Spleen (tissue), 11 donors: Measurements from ENCODE around the gene SNX27. TPM values are rescaled to one million over a fixed set of nuclear protein-coding genes. Genes with fewer than 3 reads are reported as not detected.

Experiments used
- DNase-seq: peaks from one replicate; pipeline ENCODE4 v3.0.0-alpha.2; 2020
- H3K27ac ChIP-seq, 8 donors: fragments of 200-600 bp; sonication (generic) in 7 of 8; 1 replicate in 4 of 8; 2 replicates in 4 of 8; pipeline versions ENCODE4 v1.5.0 to v1.8.0; 2016 to 2021; ENCODE audit warnings: inconsistent platforms in 4 of 8, mild to moderate bottlenecking in 4 of 8, moderate library complexity in 1 of 8
- H3K27me3 ChIP-seq, 7 donors: fragments of 200-600 bp; sonication (generic) in 6 of 7; replicated peaks in 1 of 7; 1 replicate in 4 of 7; 2 replicates in 3 of 7; pipeline versions ENCODE4 v1.5.0 to v1.8.0; 2016 to 2021; ENCODE audit warnings: inconsistent platforms in 3 of 7, mild to moderate bottlenecking in 1 of 7
- H3K36me3 ChIP-seq, 6 donors: fragments of 200-600 bp; sonication (generic) in 5 of 6; 1 replicate in 4 of 6; 2 replicates in 2 of 6; pipeline versions ENCODE4 v1.5.0 to v1.8.0; 2016 to 2021; ENCODE audit warnings: inconsistent platforms in 2 of 6
- H3K4me1 ChIP-seq, 6 donors: fragments of 200-600 bp; sonication (generic) in 5 of 6; 1 replicate in 3 of 6; 2 replicates in 3 of 6; pipeline versions ENCODE4 v1.5.0 to v1.8.0; 2016 to 2021; ENCODE audit warnings: inconsistent platforms in 3 of 6
- H3K4me3 ChIP-seq, 8 donors: fragments of 200-600 bp; sonication (generic) in 7 of 8; 1 replicate in 4 of 8; 2 replicates in 4 of 8; pipeline versions ENCODE4 v1.5.0 to v1.8.0; 2016 to 2021; ENCODE audit warnings: inconsistent platforms in 4 of 8, mild to moderate bottlenecking in 4 of 8, moderate library complexity in 2 of 8
- H3K9me3 ChIP-seq, 8 donors: fragments of 200-600 bp; sonication (generic) in 7 of 8; 1 replicate in 4 of 8; 2 replicates in 4 of 8; pipeline versions ENCODE4 v1.5.0 to v1.8.0; 2016 to 2021; ENCODE audit warnings: inconsistent platforms in 4 of 8
- POLR2A ChIP-seq, 3 donors: fragments of 450-650 bp; IDR thresholded peaks; one replicate each; pipeline ENCODE4 v1.5.1; 2017; ENCODE audit warnings: antibody characterized with exemption in 3 of 3, mild to moderate bottlenecking in 1 of 3
- POLR2AphosphoS5 ChIP-seq, 3 donors: sonication (generic); formaldehyde crosslinking; IDR thresholded peaks; one replicate each; pipeline ENCODE4 v1.5.1; 2017; ENCODE audit warnings: antibody characterized with exemption in 3 of 3
- WGBS, 5 donors: extraction: QIAGEN DNeasy Blood & Tissue Kit in 3 of 5; methylation state at CpG; one replicate each; pipeline versions ENCODE4 v1.1.5 to v1.1.7; 2013 to 2018; 5-methylcytosine and 5-hydroxymethylcytosine counted together
- intact Hi-C: fragments of 100-400 bp; cut with DNase I; formaldehyde crosslinking; loops from one replicate; pipeline ENCODE4 v1.15.0; 2023; ENCODE audit warnings: low total_unique reads
- polyA plus RNA-seq, 3 donors: library from polyadenylated mRNA; stranded (reverse); fragments of 200-250 nt; gene quantifications; one replicate each; pipeline ENCODE4 v1.2.1, GENCODE V29; 2013
- total RNA-seq, 7 donors: library from RNA; depleted of rRNA in 3 of 7; stranded (reverse); fragments of >200 nt in 3 of 7; fragmentation: NEBNext Ultra II Directional in 4 of 7; extraction: Animal tissue kit (Norgen Biotek cat#: 25700) in 4 of 7; gene quantifications; one replicate each; pipeline versions ENCODE4 v1.1.0 to v1.2.1, GENCODE V29; 2016 to 2021
- TF ChIP-seq, protein P1 (sequence below), 11 experiments: fragments of 200-600 bp in 7 of 11; fragments of 450-650 bp in 4 of 11; sonication (generic) in 4 of 11; IDR thresholded peaks in 8 of 11; conservative IDR thresholded peaks in 3 of 11; 1 replicate in 7 of 11; 2 replicates in 4 of 11; pipeline versions ENCODE4 v1.4.0 to v1.8.0; 2016 to 2021; ENCODE audit warnings: antibody characterized with exemption in 11 of 11, inconsistent platforms in 4 of 11, mild to moderate bottlenecking in 1 of 11
- donor health status: healthy with polysubstance abuse.
- donor health status: DM: no; HTN: no; CAD: no; lungs with moderate emphysema.
- donor health status: DM: no; HTN: no; CAD: no.
- donor health status: Bipolar disorder and iron deficiency.
- donor health status: healthy.
- donor health status: DM: no; HTN: no; CAD: no.
- donor health status: DM: yes; HTN: yes; CAD: no.

SNX27 gene
- total and polyA plus RNA-seq, 10 donors: 3.1 to 69.6 (median 48.3) TPM

DNA sequence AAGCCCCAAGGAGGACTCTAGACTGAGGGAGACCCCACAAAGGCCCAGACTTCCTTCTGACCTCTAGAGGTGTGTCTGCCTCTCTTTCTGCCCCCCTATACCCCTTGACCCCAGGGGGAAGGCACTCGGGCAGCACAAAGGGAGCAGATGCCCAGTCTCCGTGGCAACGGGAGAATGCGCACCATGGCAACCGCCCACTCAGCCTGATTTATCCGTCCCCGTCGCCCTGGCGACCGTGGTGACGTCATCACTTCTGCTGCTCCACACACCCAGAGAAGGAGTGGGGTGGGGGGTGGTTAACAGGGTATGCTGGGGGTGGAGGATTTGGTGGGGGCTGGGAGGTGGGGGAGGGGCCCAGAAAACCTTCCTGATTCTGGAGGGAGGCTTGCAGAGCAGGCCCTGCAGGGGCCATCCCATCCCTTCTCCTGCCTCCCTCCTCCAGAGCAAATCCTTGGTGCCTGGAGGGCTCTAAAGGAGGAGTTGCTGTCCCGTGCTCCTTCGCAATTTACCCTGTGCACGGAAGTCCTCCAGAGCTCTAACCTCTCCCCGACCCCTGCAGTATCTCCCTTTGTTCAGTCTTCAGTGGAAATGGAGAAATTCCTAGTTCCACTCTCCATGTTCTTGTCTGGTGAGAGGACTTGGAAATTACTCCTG, 98.5 kb downstream of the SNX27 start:
- H3K27me3 ChIP-seq: peaks cover 0 to 39% (median 3%) of the 10 kb centered on the region in 7 donors
- 42 to 75% (median 66%) methylated on average over 15 of the region's 15 CpGs for WGBS, 5 donors
- H3K9me3 ChIP-seq: no peaks in the 10 kb centered on the region
- intact Hi-C loops: no loop called here
- DNase-seq: no peak
- no peak overlapping the region for H3K27ac ChIP-seq
- TF ChIP-seq, protein P1, sequence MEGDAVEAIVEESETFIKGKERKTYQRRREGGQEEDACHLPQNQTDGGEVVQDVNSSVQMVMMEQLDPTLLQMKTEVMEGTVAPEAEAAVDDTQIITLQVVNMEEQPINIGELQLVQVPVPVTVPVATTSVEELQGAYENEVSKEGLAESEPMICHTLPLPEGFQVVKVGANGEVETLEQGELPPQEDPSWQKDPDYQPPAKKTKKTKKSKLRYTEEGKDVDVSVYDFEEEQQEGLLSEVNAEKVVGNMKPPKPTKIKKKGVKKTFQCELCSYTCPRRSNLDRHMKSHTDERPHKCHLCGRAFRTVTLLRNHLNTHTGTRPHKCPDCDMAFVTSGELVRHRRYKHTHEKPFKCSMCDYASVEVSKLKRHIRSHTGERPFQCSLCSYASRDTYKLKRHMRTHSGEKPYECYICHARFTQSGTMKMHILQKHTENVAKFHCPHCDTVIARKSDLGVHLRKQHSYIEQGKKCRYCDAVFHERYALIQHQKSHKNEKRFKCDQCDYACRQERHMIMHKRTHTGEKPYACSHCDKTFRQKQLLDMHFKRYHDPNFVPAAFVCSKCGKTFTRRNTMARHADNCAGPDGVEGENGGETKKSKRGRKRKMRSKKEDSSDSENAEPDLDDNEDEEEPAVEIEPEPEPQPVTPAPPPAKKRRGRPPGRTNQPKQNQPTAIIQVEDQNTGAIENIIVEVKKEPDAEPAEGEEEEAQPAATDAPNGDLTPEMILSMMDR (IDR thresholded peaks at IDR 0.05 in 8 of 11, conservative IDR thresholded peaks at IDR 0.05 in 3 of 11): no peak
- no peak for TF ChIP-seq POLR2AphosphoS5 (IDR thresholded peaks at IDR 0.05)
- no peak for TF ChIP-seq POLR2A (IDR thresholded peaks at IDR 0.05)
- H3K4me1 ChIP-seq: no peaks in the 10 kb centered on the region
- no peaks in the 10 kb centered on the region for H3K36me3 ChIP-seq
- no peak overlapping the region for H3K4me3 ChIP-seq

DNA sequence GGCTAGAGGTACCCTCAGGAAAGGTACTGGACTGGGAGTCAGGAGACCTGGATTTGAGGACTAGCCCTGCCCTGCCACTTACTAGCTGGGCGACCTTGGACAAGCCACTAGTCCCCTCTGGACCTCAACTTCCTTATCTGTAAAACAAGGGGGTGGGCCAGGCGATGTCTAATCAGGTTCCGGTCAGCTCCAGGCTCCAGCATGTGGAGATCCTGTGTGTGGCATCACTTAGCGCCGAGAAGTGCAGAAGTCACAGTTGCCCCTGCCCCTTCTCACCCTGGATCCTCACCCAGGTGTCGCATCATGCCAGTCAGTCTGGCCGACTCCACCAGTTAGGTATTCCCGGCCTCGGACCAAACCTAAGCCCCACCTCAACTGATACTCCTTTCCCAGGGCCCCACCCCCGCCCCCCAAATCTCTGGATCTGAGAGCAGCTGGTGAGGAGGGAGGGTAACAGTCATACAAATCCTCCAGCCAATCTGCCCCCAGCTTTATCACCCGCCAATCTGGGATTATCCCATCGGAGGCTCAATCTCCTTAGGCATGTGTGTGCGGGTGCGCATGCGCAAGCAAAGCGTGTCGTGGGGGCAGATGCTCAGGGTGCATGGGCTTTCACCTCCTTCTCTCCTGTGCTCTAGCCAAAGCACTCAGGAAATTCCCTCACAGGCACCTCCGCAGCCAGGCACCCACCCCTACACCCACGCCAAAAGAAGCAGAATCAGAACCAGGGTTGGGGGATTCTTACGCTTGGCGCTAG, 99.4 kb downstream of the SNX27 start:
- intact Hi-C loops: no loop called here
- no peak for DNase-seq
- 79 to 91% (median 85%) methylated on average over 19 to 21 of the region's 21 CpGs for WGBS, 5 donors
- H3K27ac ChIP-seq: no peak overlapping the region
- no peaks in the 10 kb centered on the region for H3K9me3 ChIP-seq
- H3K4me1 ChIP-seq: peaks cover 0 to under 1% (median 0%) of the 10 kb centered on the region in 6 donors
- H3K27me3 ChIP-seq: peaks cover 0 to 48% (median 10%) of the 10 kb centered on the region in 7 donors
- no peaks in the 10 kb centered on the region for H3K36me3 ChIP-seq
- no peak overlapping the region for H3K4me3 ChIP-seq
- TF ChIP-seq POLR2A (IDR thresholded peaks at IDR 0.05) (no peak), POLR2AphosphoS5 (IDR thresholded peaks at IDR 0.05) (no peak)
- TF ChIP-seq, protein P1 (IDR thresholded peaks at IDR 0.05 in 8 of 11, conservative IDR thresholded peaks at IDR 0.05 in 3 of 11): no peak

DNA sequence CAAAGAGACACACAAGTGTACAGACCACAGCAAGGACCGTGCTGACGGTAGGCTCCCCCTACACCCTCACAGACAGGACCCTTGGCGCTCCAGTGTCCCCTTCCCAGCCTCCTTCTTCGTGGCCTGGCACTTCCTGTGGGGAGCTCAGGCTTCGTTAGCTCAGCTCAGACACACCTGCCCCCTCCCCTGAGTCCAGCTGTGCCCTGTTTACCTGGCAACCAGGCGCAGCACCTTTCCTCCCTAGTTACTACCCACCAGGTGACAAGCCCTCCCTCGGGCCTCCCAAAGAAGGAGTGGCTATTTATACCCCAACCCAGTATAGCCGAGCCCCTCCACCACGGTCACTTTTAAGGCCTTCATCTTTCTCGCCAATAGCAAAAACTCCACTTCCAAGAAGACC, 100.1 kb downstream of the SNX27 start:
- no peak for TF ChIP-seq POLR2AphosphoS5 (IDR thresholded peaks at IDR 0.05)
- H3K27ac ChIP-seq: no peak overlapping the region
- peaks cover 0 to 55% (median 16%) of the 10 kb centered on the region in 7 donors for H3K27me3 ChIP-seq
- no peaks in the 10 kb centered on the region for H3K9me3 ChIP-seq
- H3K4me3 ChIP-seq: no peak overlapping the region
- whole genome bisulfite sequencing, 5 donors: 56 to 68% (median 63%) methylated on average over 10 of the region's 10 CpGs
- intact Hi-C loops: no loop called here
- H3K4me1 ChIP-seq: peaks cover 0 to 7% (median 5%) of the 10 kb centered on the region in 6 donors
- no peak for DNase-seq
- H3K36me3 ChIP-seq: no peaks in the 10 kb centered on the region

DNA sequence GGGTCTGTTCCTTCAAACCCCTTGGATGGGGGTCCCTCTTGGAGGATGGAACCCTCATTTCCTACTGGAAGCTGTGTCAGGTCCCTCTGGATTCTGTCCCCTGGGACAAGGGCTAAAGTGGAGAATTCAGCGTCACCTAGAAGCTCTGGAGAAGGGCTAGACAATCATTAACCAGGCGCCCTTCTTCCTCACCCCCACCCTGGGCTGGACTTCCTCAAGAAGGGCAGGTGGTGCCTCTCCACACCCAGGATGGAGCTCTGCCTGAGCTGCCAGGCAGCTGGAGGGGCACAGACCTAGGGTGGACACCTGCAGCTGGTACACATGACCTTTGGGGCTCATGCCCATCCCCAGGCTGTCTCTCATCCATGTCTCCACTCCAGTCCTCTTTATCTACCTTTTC, 101.2 kb downstream of the SNX27 start:
- no peaks in the 10 kb centered on the region for H3K36me3 ChIP-seq
- no peak overlapping the region for H3K27ac ChIP-seq
- intact Hi-C loops: no loop called here
- 66 to 78% (median 69%) methylated on average over 2 of the region's 2 CpGs for WGBS, 5 donors
- peaks cover 2 to 66% (median 23%) of the 10 kb centered on the region in 7 donors for H3K27me3 ChIP-seq
- H3K4me3 ChIP-seq: no peak overlapping the region
- H3K9me3 ChIP-seq: no peaks in the 10 kb centered on the region
- peaks cover 0 to 17% (median 10%) of the 10 kb centered on the region in 6 donors for H3K4me1 ChIP-seq
- no peak for DNase-seq
- TF ChIP-seq POLR2AphosphoS5 (IDR thresholded peaks at IDR 0.05) (no peak), POLR2A (IDR thresholded peaks at IDR 0.05) (no peak)
- TF ChIP-seq, protein P1 (IDR thresholded peaks at IDR 0.05 in 8 of 11, conservative IDR thresholded peaks at IDR 0.05 in 3 of 11): no peak
